T-helper 2 cell treated with Interferon-gamma antibody and Interleukin-4, amounts not matched to agents 5 μg/mL and 100 μg/mL, for 36 hours (primary cell): Measurements from ENCODE around the gene BPI.

Experiments
- DNase-seq: peaks from one replicate; pipeline ENCODE4 v3.0.0; 2021; ENCODE audit warnings: low spot score
- H3K27ac Mint-ChIP-seq: one replicate; pipeline ENCODE4 v1.8.0; 2021; ENCODE audit warnings: mild to moderate bottlenecking, mixed read lengths
- H3K27me3 Mint-ChIP-seq: one replicate; pipeline ENCODE4 v1.8.0; 2021; ENCODE audit warnings: low read depth, mixed read lengths
- H3K36me3 Mint-ChIP-seq: one replicate; pipeline ENCODE4 v1.8.0; 2021; ENCODE audit warnings: low read depth, mixed read lengths
- H3K4me1 Mint-ChIP-seq: one replicate; pipeline ENCODE4 v1.8.0; 2021; ENCODE audit warnings: low read depth, mixed read lengths
- H3K4me3 Mint-ChIP-seq: one replicate; pipeline ENCODE4 v1.8.0; 2022; ENCODE audit warnings: mild to moderate bottlenecking, moderate library complexity, mixed read lengths
- H3K9me3 Mint-ChIP-seq: one replicate; pipeline ENCODE4 v1.8.0; 2021; ENCODE audit warnings: mixed read lengths

Gene BPI

GRCh38 chr20:38340693-38341092, 36.7 kb downstream of the BPI start:
- H3K27me3 Mint-ChIP-seq = no peaks in the 10 kb centered on the region
- DNase-seq = no peak
- H3K4me1 Mint-ChIP-seq = no peaks in the 10 kb centered on the region
- no peak overlapping the region for H3K27ac Mint-ChIP-seq
- no peak overlapping the region for H3K4me3 Mint-ChIP-seq
- no peaks in the 10 kb centered on the region for H3K36me3 Mint-ChIP-seq
- H3K9me3 Mint-ChIP-seq = peaks cover 9% of the 10 kb centered on the region

- DNase-seq = no peak
- H3K27ac Mint-ChIP-seq = no peak overlapping the region
- no peaks in the 10 kb centered on the region for H3K4me1 Mint-ChIP-seq
- H3K27me3 Mint-ChIP-seq = no peaks in the 10 kb centered on the region
- no peaks in the 10 kb centered on the region for H3K36me3 Mint-ChIP-seq
- no peak overlapping the region for H3K4me3 Mint-ChIP-seq
- peaks cover 9% of the 10 kb centered on the region for H3K9me3 Mint-ChIP-seq
These were observed 38.3 kb downstream of the BPI start for GRCh38 chr20:38342216-38342615.

GRCh38 chr20:38342713-38343310, 38.9 kb downstream of the BPI start:
- H3K4me1 Mint-ChIP-seq = no peaks in the 10 kb centered on the region
- no peak overlapping the region for H3K4me3 Mint-ChIP-seq
- no peak overlapping the region for H3K27ac Mint-ChIP-seq
- DNase-seq = no peak
- peaks cover 5% of the 10 kb centered on the region for H3K9me3 Mint-ChIP-seq
- H3K27me3 Mint-ChIP-seq = no peaks in the 10 kb centered on the region
- H3K36me3 Mint-ChIP-seq = no peaks in the 10 kb centered on the region

- no peak overlapping the region for H3K27ac Mint-ChIP-seq
- no peaks in the 10 kb centered on the region for H3K27me3 Mint-ChIP-seq
- H3K4me3 Mint-ChIP-seq = no peak overlapping the region
- no peaks in the 10 kb centered on the region for H3K4me1 Mint-ChIP-seq
- H3K9me3 Mint-ChIP-seq = no peaks in the 10 kb centered on the region
- H3K36me3 Mint-ChIP-seq = no peaks in the 10 kb centered on the region
- no peak for DNase-seq
These were observed 39.6 kb downstream of the BPI start for GRCh38 chr20:38343311-38344106.

- DNase-seq = no peak
- H3K4me1 Mint-ChIP-seq = no peaks in the 10 kb centered on the region
- no peaks in the 10 kb centered on the region for H3K9me3 Mint-ChIP-seq
- H3K36me3 Mint-ChIP-seq = no peaks in the 10 kb centered on the region
- no peaks in the 10 kb centered on the region for H3K27me3 Mint-ChIP-seq
- no peak overlapping the region for H3K27ac Mint-ChIP-seq
- H3K4me3 Mint-ChIP-seq = no peak overlapping the region
These were observed 40.2 kb downstream of the BPI start for GRCh38 chr20:38344107-38344701.

- Mint-ChIP-seq H3K27me3 (no peaks in the 10 kb centered on the region), H3K4me1 (no peaks in the 10 kb centered on the region), H3K27ac (no peak overlapping the region), H3K36me3 (no peaks in the 10 kb centered on the region), H3K9me3 (no peaks in the 10 kb centered on the region), H3K4me3 (no peak overlapping the region)
- DNase-seq = no peak
These were observed 41.7 kb downstream of the BPI start for GRCh38 chr20:38345643-38346042.

- H3K4me1 Mint-ChIP-seq = no peaks in the 10 kb centered on the region
- no peak for DNase-seq
- no peak within 1 kb of the TSS for H3K4me3 Mint-ChIP-seq
- no peaks in the 10 kb centered on the region for H3K27me3 Mint-ChIP-seq
- no peaks in the 10 kb centered on the region for H3K36me3 Mint-ChIP-seq
- no peaks in the 10 kb centered on the region for H3K9me3 Mint-ChIP-seq
- no peak within 1 kb of the TSS for H3K27ac Mint-ChIP-seq
These were observed 42.3 kb downstream of the BPI start, which contains the start of gene LBP for GRCh38 chr20:38346247-38346651. TSS of gene LBP (plus strand) at chr20:38346482. CDS start at chr20:38346517, 35 bp downstream.

- DNase-seq = no peak
- no peak overlapping the region for H3K4me3 Mint-ChIP-seq
- no peak overlapping the region for H3K27ac Mint-ChIP-seq
- no peaks in the 10 kb centered on the region for H3K9me3 Mint-ChIP-seq
- H3K27me3 Mint-ChIP-seq = no peaks in the 10 kb centered on the region
- no peaks in the 10 kb centered on the region for H3K36me3 Mint-ChIP-seq
- no peaks in the 10 kb centered on the region for H3K4me1 Mint-ChIP-seq
These were observed 42.8 kb downstream of the BPI start for GRCh38 chr20:38346741-38347140.

- Mint-ChIP-seq H3K9me3 (no peaks in the 10 kb centered on the region), H3K4me3 (no peak overlapping the region), H3K36me3 (no peaks in the 10 kb centered on the region), H3K4me1 (no peaks in the 10 kb centered on the region), H3K27me3 (no peaks in the 10 kb centered on the region), H3K27ac (no peak overlapping the region)
- no peak for DNase-seq
These were observed 45.9 kb downstream of the BPI start for GRCh38 chr20:38349856-38350255.

GRCh38 chr20:38350879-38351775, 47.2 kb downstream of the BPI start:
- H3K27ac Mint-ChIP-seq = no peak overlapping the region
- no peaks in the 10 kb centered on the region for H3K36me3 Mint-ChIP-seq
- no peaks in the 10 kb centered on the region for H3K4me1 Mint-ChIP-seq
- no peak for DNase-seq
- H3K9me3 Mint-ChIP-seq = no peaks in the 10 kb centered on the region
- H3K27me3 Mint-ChIP-seq = no peaks in the 10 kb centered on the region
- no peak overlapping the region for H3K4me3 Mint-ChIP-seq

- H3K36me3 Mint-ChIP-seq = no peaks in the 10 kb centered on the region
- DNase-seq = no peak
- no peaks in the 10 kb centered on the region for H3K27me3 Mint-ChIP-seq
- no peaks in the 10 kb centered on the region for H3K9me3 Mint-ChIP-seq
- H3K27ac Mint-ChIP-seq = no peak overlapping the region
- no peak overlapping the region for H3K4me3 Mint-ChIP-seq
- H3K4me1 Mint-ChIP-seq = peaks cover 5% of the 10 kb centered on the region
These were observed 49.4 kb downstream of the BPI start for GRCh38 chr20:38353316-38353715.

- Mint-ChIP-seq H3K27ac (no peak overlapping the region), H3K27me3 (no peaks in the 10 kb centered on the region), H3K4me3 (no peak overlapping the region), H3K4me1 (peaks cover 5% of the 10 kb centered on the region), H3K36me3 (no peaks in the 10 kb centered on the region), H3K9me3 (no peaks in the 10 kb centered on the region)
- no peak for DNase-seq
These were observed 50.3 kb downstream of the BPI start for GRCh38 chr20:38354227-38354626.

- no peak for DNase-seq
These were observed 51.4 kb downstream of the BPI start for GRCh38 chr20:38355161-38356012.

More at GRCh38 chr20:38355161-38356012, 51.4 kb downstream of the BPI start:
- Mint-ChIP-seq H3K4me1 (peaks cover 5% of the 10 kb centered on the region), H3K27ac (no peak overlapping the region), H3K4me3 (no peak overlapping the region), H3K36me3 (no peaks in the 10 kb centered on the region), H3K9me3 (no peaks in the 10 kb centered on the region), H3K27me3 (no peaks in the 10 kb centered on the region)
